HFFc6 (cell line): ENCODE data around the gene EN2. TPM values are rescaled to one million over a fixed set of nuclear protein-coding genes. Genes with fewer than 3 reads are reported as not detected.

Source experiments
- DNase-seq: peaks from one replicate; pipeline ENCODE4 v3.0.0-alpha.2; 2018
- H3K27ac Mint-ChIP-seq: 2 replicates; pipeline ENCODE4 v1.8.0; 2020; ENCODE audit warnings: mild to moderate bottlenecking, mixed read lengths
- H3K27me3 Mint-ChIP-seq: 2 replicates; pipeline ENCODE4 v1.8.0; 2021; ENCODE audit warnings: mild to moderate bottlenecking, moderate library complexity, mixed read lengths; ENCODE audit not compliant: insufficient read depth
- H3K36me3 Mint-ChIP-seq: 2 replicates; pipeline ENCODE4 v1.8.0; 2021; ENCODE audit warnings: low read depth, mixed read lengths
- H3K4me1 Mint-ChIP-seq: 2 replicates; pipeline ENCODE4 v1.8.0; 2020; ENCODE audit warnings: low read depth, mixed read lengths
- H3K4me3 Mint-ChIP-seq: 2 replicates; pipeline ENCODE4 v1.8.0; 2020; ENCODE audit warnings: mild to moderate bottlenecking, moderate library complexity, mixed read lengths
- H3K9me3 Mint-ChIP-seq: 2 replicates; pipeline ENCODE4 v1.8.0; 2020; ENCODE audit warnings: mild to moderate bottlenecking, mixed read lengths
- total RNA-seq, 6 experiments: library from RNA; stranded (reverse); fragmentation: NEBNext Ultra II Directional; extraction: Animal tissue kit (Norgen Biotek cat#: 25700); gene quantifications; 2 replicates in 1 of 6; 3 replicates in 5 of 6; pipeline ENCODE4 v1.2.3, GENCODE V29; 2021
- TF ChIP-seq, protein P1 (sequence below): fragments of 200-600 bp; sonication (generic); IDR thresholded peaks from 2 replicates; pipeline ENCODE4 v1.5.0; 2021; ENCODE audit warnings: antibody characterized with exemption, mild to moderate bottlenecking

EN2 gene
- total RNA-seq, 6 experiments from 2014 or later = not detected

DNA sequence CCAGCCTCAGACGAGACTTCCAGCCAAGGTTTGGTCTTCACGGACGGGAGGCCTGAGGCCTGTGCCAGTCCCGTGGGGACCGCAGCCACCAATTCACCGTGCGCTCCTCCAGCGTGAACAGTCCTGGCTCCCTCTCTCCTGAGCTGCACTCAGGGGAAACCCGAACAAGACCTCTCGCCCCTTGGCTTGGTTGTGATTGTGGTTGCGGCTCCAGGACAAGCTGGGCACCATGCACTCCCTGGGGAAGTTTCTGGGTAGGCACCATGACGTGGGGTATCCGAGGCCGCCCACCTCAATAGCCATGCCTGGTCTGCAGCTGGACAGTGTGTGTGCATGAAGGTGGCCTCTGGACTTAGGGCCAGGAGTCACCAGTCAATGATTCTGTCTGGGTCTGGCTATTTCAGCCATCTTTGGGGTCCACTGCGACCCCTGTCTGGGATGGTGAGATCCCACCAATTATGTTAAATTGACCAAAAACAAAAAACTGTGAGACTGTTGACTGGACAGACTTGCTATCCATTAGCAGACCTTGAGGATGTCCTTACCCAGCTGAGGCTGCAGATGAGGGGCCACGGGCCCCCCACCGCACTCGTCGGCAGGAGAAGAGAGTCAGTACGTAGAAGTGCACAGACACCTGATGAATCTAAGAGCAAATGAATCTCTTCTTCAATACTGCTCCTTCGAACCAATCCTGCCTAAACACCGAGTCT is 33.5 kb upstream of the EN2 start:
- no peaks in the 10 kb centered on the region for H3K4me1 Mint-ChIP-seq
- no peaks in the 10 kb centered on the region for H3K36me3 Mint-ChIP-seq
- H3K27me3 Mint-ChIP-seq = peaks cover 46% of the 10 kb centered on the region
- H3K9me3 Mint-ChIP-seq = no peaks in the 10 kb centered on the region
- no peak overlapping the region for H3K4me3 Mint-ChIP-seq
- no peak for DNase-seq
- TF ChIP-seq, protein P1, sequence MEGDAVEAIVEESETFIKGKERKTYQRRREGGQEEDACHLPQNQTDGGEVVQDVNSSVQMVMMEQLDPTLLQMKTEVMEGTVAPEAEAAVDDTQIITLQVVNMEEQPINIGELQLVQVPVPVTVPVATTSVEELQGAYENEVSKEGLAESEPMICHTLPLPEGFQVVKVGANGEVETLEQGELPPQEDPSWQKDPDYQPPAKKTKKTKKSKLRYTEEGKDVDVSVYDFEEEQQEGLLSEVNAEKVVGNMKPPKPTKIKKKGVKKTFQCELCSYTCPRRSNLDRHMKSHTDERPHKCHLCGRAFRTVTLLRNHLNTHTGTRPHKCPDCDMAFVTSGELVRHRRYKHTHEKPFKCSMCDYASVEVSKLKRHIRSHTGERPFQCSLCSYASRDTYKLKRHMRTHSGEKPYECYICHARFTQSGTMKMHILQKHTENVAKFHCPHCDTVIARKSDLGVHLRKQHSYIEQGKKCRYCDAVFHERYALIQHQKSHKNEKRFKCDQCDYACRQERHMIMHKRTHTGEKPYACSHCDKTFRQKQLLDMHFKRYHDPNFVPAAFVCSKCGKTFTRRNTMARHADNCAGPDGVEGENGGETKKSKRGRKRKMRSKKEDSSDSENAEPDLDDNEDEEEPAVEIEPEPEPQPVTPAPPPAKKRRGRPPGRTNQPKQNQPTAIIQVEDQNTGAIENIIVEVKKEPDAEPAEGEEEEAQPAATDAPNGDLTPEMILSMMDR = no peak
- H3K27ac Mint-ChIP-seq = no peak overlapping the region

DNA sequence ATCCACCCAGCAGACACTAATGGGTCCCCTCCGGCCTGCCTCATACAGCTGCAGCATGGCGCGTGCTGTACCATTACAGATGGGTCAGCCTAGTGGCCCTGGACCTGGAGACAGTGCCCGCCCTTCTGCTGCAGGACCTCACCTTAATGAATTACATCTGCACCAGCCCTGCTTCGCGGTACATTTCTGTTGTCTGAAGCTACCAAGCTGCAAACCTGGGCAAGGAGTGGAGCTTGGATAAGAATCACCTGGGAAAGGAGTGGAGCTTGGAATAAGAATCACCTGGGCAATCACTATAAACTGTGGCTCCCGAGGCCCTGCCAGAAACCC is 33.0 kb upstream of the EN2 start:
- TF ChIP-seq, protein P1 = no peak
- no peak for DNase-seq
- Mint-ChIP-seq H3K27me3 (peaks cover 51% of the 10 kb centered on the region), H3K4me1 (no peaks in the 10 kb centered on the region), H3K9me3 (no peaks in the 10 kb centered on the region), H3K36me3 (no peaks in the 10 kb centered on the region), H3K27ac (no peak overlapping the region), H3K4me3 (no peak overlapping the region)

DNA sequence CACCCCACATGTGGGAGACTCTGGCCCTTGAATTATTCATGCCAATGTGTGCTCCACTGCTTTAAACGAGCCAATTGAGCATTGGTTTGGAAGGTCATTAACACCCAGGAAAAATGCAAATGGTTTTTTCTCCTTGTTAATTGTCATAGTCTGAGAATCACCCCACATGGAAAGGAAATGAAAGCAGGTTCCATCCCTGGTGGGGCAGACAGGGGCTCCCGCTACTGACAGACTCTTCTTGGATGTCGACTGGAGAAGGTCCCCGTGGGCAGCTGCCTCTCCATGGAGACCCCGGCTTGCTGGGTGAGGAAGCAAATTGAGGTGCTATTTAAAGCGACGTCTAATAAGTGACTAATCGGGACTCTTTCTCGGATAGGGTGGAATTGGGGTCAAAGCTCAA is 32.0 kb upstream of the EN2 start:
- peaks cover 56% of the 10 kb centered on the region for H3K27me3 Mint-ChIP-seq

DNA sequence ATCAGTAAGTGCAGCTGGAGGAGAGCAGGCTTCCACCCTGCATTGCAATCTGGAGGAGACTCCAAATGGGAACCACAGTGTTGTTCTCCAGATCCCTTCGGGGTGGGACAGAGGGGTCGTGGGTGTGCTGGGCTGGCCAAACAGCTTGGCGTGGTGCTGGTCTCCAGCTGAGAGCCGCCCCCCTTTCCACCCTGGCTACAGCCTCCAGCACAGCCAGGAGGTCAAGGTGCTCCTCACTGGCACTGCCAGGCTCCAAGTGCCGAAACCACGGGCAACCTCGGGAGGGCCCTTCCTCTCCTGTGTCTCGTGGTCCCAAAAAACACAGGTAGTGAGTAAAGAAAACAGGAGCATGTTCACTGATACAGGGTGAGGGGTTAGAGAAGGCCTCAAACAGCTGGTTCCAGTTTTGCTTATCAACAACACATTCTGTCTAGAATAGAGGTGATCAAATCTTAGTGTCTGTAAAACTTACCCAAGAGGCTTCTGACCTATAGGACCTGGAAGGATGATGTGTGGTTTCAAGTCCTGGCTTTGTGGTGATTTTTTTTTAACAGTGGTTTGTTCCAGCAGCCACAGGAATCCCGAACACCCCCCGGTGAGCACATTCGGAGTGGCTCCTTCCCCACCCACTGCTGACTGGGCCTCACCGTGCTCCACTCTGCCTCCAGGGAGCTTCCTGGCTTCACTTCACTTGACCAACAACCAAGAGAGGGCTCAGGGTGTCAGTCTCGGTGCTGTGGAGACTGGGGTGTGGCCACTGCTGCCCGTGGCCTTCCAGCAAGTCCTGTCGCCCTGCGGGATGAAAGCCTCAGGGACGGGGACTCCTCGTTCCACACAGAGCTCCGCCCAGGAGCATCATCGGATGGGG is 31.2 kb upstream of the EN2 start:
- Mint-ChIP-seq H3K4me3 (no peak overlapping the region), H3K4me1 (no peaks in the 10 kb centered on the region), H3K9me3 (no peaks in the 10 kb centered on the region), H3K27ac (no peak overlapping the region), H3K27me3 (peaks cover 61% of the 10 kb centered on the region), H3K36me3 (no peaks in the 10 kb centered on the region)
- TF ChIP-seq, protein P1 = no peak
- DNase-seq = no peak

More for the DNA sequence above, 32.0 kb upstream of the EN2 start:
- Mint-ChIP-seq H3K9me3 (no peaks in the 10 kb centered on the region), H3K36me3 (no peaks in the 10 kb centered on the region), H3K4me3 (no peak overlapping the region), H3K4me1 (no peaks in the 10 kb centered on the region), H3K27ac (no peak overlapping the region)
- TF ChIP-seq, protein P1 = no peak
- no peak for DNase-seq

DNA sequence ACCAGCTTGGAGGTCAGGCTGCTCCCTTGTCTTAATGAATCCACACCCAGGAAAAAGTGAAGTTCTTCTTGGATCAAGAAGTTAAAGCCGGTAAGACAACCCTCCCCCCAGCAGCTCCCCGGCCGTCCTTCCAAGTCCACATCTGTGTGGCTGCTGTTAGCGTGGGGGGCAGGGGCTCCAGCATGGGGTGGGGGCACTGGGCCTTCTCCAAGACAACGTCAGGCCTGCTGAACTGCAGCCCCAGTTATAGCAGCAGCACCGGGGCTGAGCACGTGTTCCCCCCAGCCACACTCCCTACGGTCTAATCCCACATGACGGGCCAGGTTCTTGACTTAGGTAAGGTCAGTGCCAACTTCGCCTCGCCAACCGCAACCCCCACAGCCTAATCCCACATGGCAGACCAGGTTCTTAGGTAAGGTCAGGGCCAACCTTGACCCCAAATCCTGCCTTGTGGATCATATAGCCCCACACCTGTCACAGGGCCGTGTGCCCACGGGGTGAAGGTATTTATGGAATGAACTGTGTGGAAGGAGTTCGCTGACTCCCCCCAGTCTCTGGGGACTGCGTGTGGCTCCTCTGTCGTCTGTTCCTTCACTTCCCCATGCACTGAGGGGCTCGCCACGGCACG is 30.4 kb upstream of the EN2 start:
- TF ChIP-seq, protein P1 = no peak
- DNase-seq = no peak
- Mint-ChIP-seq H3K4me3 (no peak overlapping the region), H3K27me3 (peaks cover 59% of the 10 kb centered on the region), H3K4me1 (no peaks in the 10 kb centered on the region), H3K36me3 (no peaks in the 10 kb centered on the region), H3K27ac (no peak overlapping the region), H3K9me3 (no peaks in the 10 kb centered on the region)
